Measurements from ENCODE around the gene CRYBG2.

Gene CRYBG2

GRCh38 chr1:26277719-26278118 lies 76.2 kb downstream of the CRYBG2 start:
- ATAC-seq (ENCODE audit: insufficient read depth, low read depth) (no peak), DNase-seq (no peak)
- no peak overlapping the region for H3K4me3 ChIP-seq (ENCODE audit: low read depth in 1 of 2, low read length in 2 of 2)
- H3K9me3 ChIP-seq (ENCODE audit: insufficient read depth, low read length, severe bottlenecking), result no peaks in the 10 kb centered on the region
- H2AFZ ChIP-seq (ENCODE audit: low read depth, low read length), result no peak overlapping the region
- no peak overlapping the region for H3K9ac ChIP-seq (ENCODE audit: low read depth, low read length)
- H3K27ac ChIP-seq (ENCODE audit: low read length), result no peak overlapping the region
- no peak overlapping the region for H3K4me2 ChIP-seq (ENCODE audit: insufficient read depth, low read length)
- H3K36me3 ChIP-seq (ENCODE audit: insufficient read depth, low read length), result peaks cover 74% of the 10 kb centered on the region
- peaks cover 45% of the 10 kb centered on the region for H3K4me1 ChIP-seq (ENCODE audit: insufficient read depth, low read length)
- H3K27me3 ChIP-seq (ENCODE audit: insufficient read depth, low read length, poor library complexity), result no peaks in the 10 kb centered on the region
- TF ChIP-seq EZH2 (IDR thresholded peaks at IDR 0.05; ENCODE audit: borderline replicate concordance, low read depth, low read length, severe bottlenecking), result no peak
- TF ChIP-seq CTCF (IDR thresholded peaks at IDR 0.05; ENCODE audit: borderline replicate concordance, extremely low read depth, low read length, poor library complexity, severe bottlenecking), result no peak
- H3K79me2 ChIP-seq (ENCODE audit: insufficient read depth, low read length), result peaks cover 32% of the 10 kb centered on the region
- peaks cover 22% of the 10 kb centered on the region; the same call in 1 of the 2 replicates for H4K20me1 ChIP-seq (ENCODE audit: insufficient read depth, low read length)

GRCh38 chr1:26277261-26277661 lies 76.7 kb downstream of the CRYBG2 start:
- TF ChIP-seq EZH2 (IDR thresholded peaks at IDR 0.05; ENCODE audit: borderline replicate concordance, low read depth, low read length, severe bottlenecking), result no peak
- TF ChIP-seq CTCF (IDR thresholded peaks at IDR 0.05; ENCODE audit: borderline replicate concordance, extremely low read depth, low read length, poor library complexity, severe bottlenecking), result no peak
- ATAC-seq (ENCODE audit: insufficient read depth, low read depth) (no peak), DNase-seq (no peak)
- H3K4me3 ChIP-seq (ENCODE audit: low read depth in 1 of 2, low read length in 2 of 2), result no peak overlapping the region
- peaks cover 32% of the 10 kb centered on the region for H3K79me2 ChIP-seq (ENCODE audit: insufficient read depth, low read length)
- H3K27me3 ChIP-seq (ENCODE audit: insufficient read depth, low read length, poor library complexity), result no peaks in the 10 kb centered on the region
- no peaks in the 10 kb centered on the region for H3K9me3 ChIP-seq (ENCODE audit: insufficient read depth, low read length, severe bottlenecking)
- no peak overlapping the region for H3K9ac ChIP-seq (ENCODE audit: low read depth, low read length)
- peaks cover 22% of the 10 kb centered on the region; the same call in 1 of the 2 replicates for H4K20me1 ChIP-seq (ENCODE audit: insufficient read depth, low read length)
- peaks cover 45% of the 10 kb centered on the region for H3K4me1 ChIP-seq (ENCODE audit: insufficient read depth, low read length)
- H3K27ac ChIP-seq (ENCODE audit: low read length), result no peak overlapping the region; the same call in 1 of the 2 replicates
- peaks cover 72% of the 10 kb centered on the region for H3K36me3 ChIP-seq (ENCODE audit: insufficient read depth, low read length)
- no peak overlapping the region for H2AFZ ChIP-seq (ENCODE audit: low read depth, low read length)
- no peak overlapping the region for H3K4me2 ChIP-seq (ENCODE audit: insufficient read depth, low read length)

- Histone ChIP-seq H3K4me3 (ENCODE audit: low read depth in 1 of 2, low read length in 2 of 2) (no peak overlapping the region), H3K27ac (ENCODE audit: low read length) (peak overlapping the region; percentile 24; the same call in 1 of the 2 replicates), H3K36me3 (ENCODE audit: insufficient read depth, low read length) (peaks cover 75% of the 10 kb centered on the region), H3K9ac (ENCODE audit: low read depth, low read length) (0 out of 2 replicates have a peak overlapping the region, but pooled peaks have one; percentile 4), H3K27me3 (ENCODE audit: insufficient read depth, low read length, poor library complexity) (no peaks in the 10 kb centered on the region), H3K4me1 (ENCODE audit: insufficient read depth, low read length) (peaks cover 39% of the 10 kb centered on the region), H2AFZ (ENCODE audit: low read depth, low read length) (no peak overlapping the region), H3K79me2 (ENCODE audit: insufficient read depth, low read length) (peaks cover 26% of the 10 kb centered on the region), H3K4me2 (ENCODE audit: insufficient read depth, low read length) (no peak overlapping the region), H3K9me3 (ENCODE audit: insufficient read depth, low read length, severe bottlenecking) (no peaks in the 10 kb centered on the region), H4K20me1 (ENCODE audit: insufficient read depth, low read length) (peaks cover 16% of the 10 kb centered on the region; the same call in 1 of the 2 replicates)
- TF ChIP-seq EZH2 (IDR thresholded peaks at IDR 0.05; ENCODE audit: borderline replicate concordance, low read depth, low read length, severe bottlenecking), result no peak
- TF ChIP-seq CTCF (IDR thresholded peaks at IDR 0.05; ENCODE audit: borderline replicate concordance, extremely low read depth, low read length, poor library complexity, severe bottlenecking), result no peak
- no peak for ATAC-seq (ENCODE audit: insufficient read depth, low read depth)
- DNase-seq, result no peak
These were observed 77.5 kb downstream of the CRYBG2 start for GRCh38 chr1:26276432-26276838.
